Bronchial epithelial cell (primary cell): ENCODE data around the gene ARHGAP31. TPM values are rescaled to one million over a fixed set of nuclear protein-coding genes. Genes with fewer than 3 reads are reported as not detected.
A peak's percentile ranks its signal among the peaks of the same experiment; 100 is the strongest.
"Not testable (repeated sequence)": the region's sequence is repeated elsewhere in the genome, so short reads cannot be mapped to it uniquely, and the experiment has no call there.

Experiments
- DNase-seq: peaks from one replicate; pipeline ENCODE4 v3.0.0-alpha.2; 2010; ENCODE audit warnings: low read depth
- FAIRE-seq: peaks from 2 replicates; lab custom pipeline; 2011; peaks lifted over from hg19 to GRCh38; lab: Jason Lieb, UNC
- H3K27me3 ChIP-seq: 2 replicates; pipeline ENCODE4 v1.5.1; 2011; ENCODE audit warnings: low read length; ENCODE audit not compliant: control insufficient read depth, insufficient read depth
- H3K36me3 ChIP-seq: 2 replicates; pipeline ENCODE4 v1.5.1; 2011; ENCODE audit warnings: low read length; ENCODE audit not compliant: control insufficient read depth, insufficient read depth
- H3K4me3 ChIP-seq: 2 replicates; pipeline ENCODE4 v1.5.1; 2011; ENCODE audit warnings: mild to moderate bottlenecking, low read depth, low read length, control low read depth
- CTCF ChIP-seq: IDR thresholded peaks from 2 replicates; pipeline ENCODE4 v1.5.1; 2011; ENCODE audit warnings: mild to moderate bottlenecking, moderate library complexity, low read length, control low read depth, inconsistent platforms; ENCODE audit not compliant: insufficient read depth, severe bottlenecking
- total RNA-seq: library from RNA; depleted of rRNA; stranded (reverse); fragments of >200 nt; gene quantifications from 2 replicates; pipeline ENCODE4 v1.2.1, GENCODE V29; 2014

Gene ARHGAP31
- total RNA-seq, 1 donor from 2014 or later: 0.26 TPM

- no peaks in the 10 kb centered on the region for H3K36me3 ChIP-seq
- FAIRE-seq: no peak
- TF ChIP-seq CTCF: no peak
- H3K27me3 ChIP-seq: no peaks in the 10 kb centered on the region
- no peak overlapping the region for H3K4me3 ChIP-seq
- DNase-seq: no peak
These were observed 24.7 kb downstream of the ARHGAP31 start for GRCh38 chr3:119318876-119319275.

GRCh38 chr3:119319311-119319710 is 25.1 kb downstream of the ARHGAP31 start:
- no peak for FAIRE-seq

GRCh38 chr3:119320785-119321184 is 26.6 kb downstream of the ARHGAP31 start:
- H3K36me3 ChIP-seq, H3K4me3 ChIP-seq, H3K27me3 ChIP-seq, DNase-seq, FAIRE-seq: not testable (repeated sequence)

More at GRCh38 chr3:119319311-119319710, 25.1 kb downstream of the ARHGAP31 start:
- H3K27me3 ChIP-seq: no peaks in the 10 kb centered on the region
- DNase-seq: no peak
- no peak overlapping the region for H3K4me3 ChIP-seq
- TF ChIP-seq CTCF: no peak
- H3K36me3 ChIP-seq: no peaks in the 10 kb centered on the region

GRCh38 chr3:119322021-119322834 is 28.0 kb downstream of the ARHGAP31 start:
- DNase-seq (peak; percentile 70), FAIRE-seq (no peak)
- Histone ChIP-seq H3K27me3 (no peaks in the 10 kb centered on the region), H3K4me3 (peak overlapping the region; percentile 59), H3K36me3 (no peaks in the 10 kb centered on the region)
- TF ChIP-seq CTCF: no peak

GRCh38 chr3:119322835-119323722 is 28.9 kb downstream of the ARHGAP31 start:
- no peak for TF ChIP-seq CTCF
- peak overlapping the region; percentile 59 for H3K4me3 ChIP-seq
- no peak for FAIRE-seq
- DNase-seq: peak; percentile 47
- H3K36me3 ChIP-seq: no peaks in the 10 kb centered on the region
- H3K27me3 ChIP-seq: no peaks in the 10 kb centered on the region

GRCh38 chr3:119323723-119324085 is 29.5 kb downstream of the ARHGAP31 start:
- FAIRE-seq: no peak
- TF ChIP-seq CTCF: no peak
- Histone ChIP-seq H3K4me3 (peak overlapping the region; percentile 59), H3K36me3 (no peaks in the 10 kb centered on the region), H3K27me3 (no peaks in the 10 kb centered on the region)
- no peak for DNase-seq
